ENCODE data around the gene CD164. TPM values are rescaled to one million over a fixed set of nuclear protein-coding genes. Genes with fewer than 3 reads are reported as not detected.

The CD164 gene
- polyA plus RNA-seq, 1 donor (not counting 4 experiments of a cell fraction or from before 2014, with no cell fraction given): 244 TPM

DNA sequence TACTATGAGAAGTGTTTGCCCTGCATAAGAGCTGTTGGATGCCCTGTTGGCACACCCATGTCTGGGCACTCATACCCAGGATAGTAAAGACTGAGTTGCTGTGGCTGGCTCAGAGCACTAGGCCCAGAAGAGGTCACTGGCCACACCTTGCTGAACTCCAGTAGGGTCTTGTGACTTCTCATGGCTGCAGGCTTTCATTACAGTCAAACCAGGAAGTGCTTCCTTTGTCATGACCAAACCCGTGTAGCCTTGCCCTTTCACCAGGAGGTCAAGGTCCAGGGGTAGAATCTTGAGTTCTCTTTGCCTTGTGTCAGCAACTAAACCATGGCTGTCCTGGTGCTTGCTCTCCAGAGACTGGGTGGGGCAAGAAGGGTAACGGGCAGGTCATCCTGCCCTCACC is 49.5 kb downstream of the CD164 start:
- H3K79me2 ChIP-seq (ENCODE audit: control insufficient read depth, insufficient read depth, low read length): no peaks in the 10 kb centered on the region
- H2AFZ ChIP-seq (ENCODE audit: control insufficient read depth, low read length): no peak overlapping the region
- dilution Hi-C loops (cut with MboI; ENCODE audit: extremely low pct_ligation_motif_present, low sequenced_read_pairs): no loop called here
- H3K9me1 ChIP-seq (ENCODE audit: control insufficient read depth, extremely low read depth, insufficient read depth, low read length): no peaks in the 10 kb centered on the region
- H3K27me3 ChIP-seq (ENCODE audit: control insufficient read depth, extremely low read depth, insufficient read depth, low read length): no peaks in the 10 kb centered on the region
- no peak overlapping the region for H3K4me2 ChIP-seq (ENCODE audit: control insufficient read depth, extremely low read depth, insufficient read depth, low read depth, low read length)
- no peak overlapping the region for H3K4me3 ChIP-seq (ENCODE audit: control insufficient read depth in 2 of 3, extremely low read depth in 1 of 3, insufficient read depth in 2 of 3, low read depth in 1 of 3, low read length in 3 of 3)
- FAIRE-seq: no peak
- no peak overlapping the region for H3K9ac ChIP-seq (ENCODE audit: control insufficient read depth, extremely low read depth, insufficient read depth, low read length)
- H3K4me1 ChIP-seq (ENCODE audit: control insufficient read depth, extremely low read depth, insufficient read depth, low read length): peaks cover 7% of the 10 kb centered on the region
- DNase-seq (ENCODE audit: low read depth, low spot score): no peak
- H3K27ac ChIP-seq (ENCODE audit: control insufficient read depth, insufficient read depth, low read length): no peak overlapping the region
- no peaks in the 10 kb centered on the region for H3K9me3 ChIP-seq (ENCODE audit: control insufficient read depth, low read depth, low read length)
- no peaks in the 10 kb centered on the region for H3K36me3 ChIP-seq (ENCODE audit: control insufficient read depth in 2 of 2, extremely low read depth in 1 of 2, insufficient read depth in 2 of 2, low read length in 2 of 2)
- no peaks in the 10 kb centered on the region for H4K20me1 ChIP-seq (ENCODE audit: control insufficient read depth, extremely low read depth, insufficient read depth, low read length)
- TF ChIP-seq, protein P1, sequence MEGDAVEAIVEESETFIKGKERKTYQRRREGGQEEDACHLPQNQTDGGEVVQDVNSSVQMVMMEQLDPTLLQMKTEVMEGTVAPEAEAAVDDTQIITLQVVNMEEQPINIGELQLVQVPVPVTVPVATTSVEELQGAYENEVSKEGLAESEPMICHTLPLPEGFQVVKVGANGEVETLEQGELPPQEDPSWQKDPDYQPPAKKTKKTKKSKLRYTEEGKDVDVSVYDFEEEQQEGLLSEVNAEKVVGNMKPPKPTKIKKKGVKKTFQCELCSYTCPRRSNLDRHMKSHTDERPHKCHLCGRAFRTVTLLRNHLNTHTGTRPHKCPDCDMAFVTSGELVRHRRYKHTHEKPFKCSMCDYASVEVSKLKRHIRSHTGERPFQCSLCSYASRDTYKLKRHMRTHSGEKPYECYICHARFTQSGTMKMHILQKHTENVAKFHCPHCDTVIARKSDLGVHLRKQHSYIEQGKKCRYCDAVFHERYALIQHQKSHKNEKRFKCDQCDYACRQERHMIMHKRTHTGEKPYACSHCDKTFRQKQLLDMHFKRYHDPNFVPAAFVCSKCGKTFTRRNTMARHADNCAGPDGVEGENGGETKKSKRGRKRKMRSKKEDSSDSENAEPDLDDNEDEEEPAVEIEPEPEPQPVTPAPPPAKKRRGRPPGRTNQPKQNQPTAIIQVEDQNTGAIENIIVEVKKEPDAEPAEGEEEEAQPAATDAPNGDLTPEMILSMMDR (optimal IDR thresholded peaks at IDR 0.05 in 1 of 3, IDR thresholded peaks at IDR 0.05 in 1 of 3, conservative IDR thresholded peaks at IDR 0.05 in 1 of 3; ENCODE audit: extremely low read depth in 1 of 3, insufficient read depth in 2 of 3, low read length in 3 of 3): no peak
- no peak for TF ChIP-seq EZH2 (IDR thresholded peaks at IDR 0.05; ENCODE audit: low read length)

DNA sequence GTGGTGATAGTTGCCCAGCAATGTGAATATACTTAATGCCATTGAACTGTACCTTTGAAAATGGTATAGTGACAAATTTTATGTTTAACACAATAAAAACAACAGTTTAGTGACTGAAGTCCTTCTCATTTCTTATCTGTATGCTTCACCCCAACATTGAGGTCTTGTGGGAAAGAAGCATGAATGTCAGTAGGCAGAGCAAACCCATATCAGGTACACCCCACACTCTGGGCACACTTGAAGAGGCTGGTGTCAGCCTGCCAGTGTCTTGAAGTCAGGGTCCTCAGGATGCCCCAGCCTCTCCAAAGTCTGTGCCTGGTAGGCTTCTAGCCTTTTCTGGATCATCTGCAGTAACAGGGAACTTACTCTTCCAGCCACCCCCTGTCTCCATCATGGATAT is 51.2 kb downstream of the CD164 start:
- no peaks in the 10 kb centered on the region for H4K20me1 ChIP-seq (ENCODE audit: control insufficient read depth, extremely low read depth, insufficient read depth, low read length)
- H3K4me2 ChIP-seq (ENCODE audit: control insufficient read depth, extremely low read depth, insufficient read depth, low read depth, low read length): no peak overlapping the region
- H3K79me2 ChIP-seq (ENCODE audit: control insufficient read depth, insufficient read depth, low read length): no peaks in the 10 kb centered on the region
- dilution Hi-C loops (cut with MboI; ENCODE audit: extremely low pct_ligation_motif_present, low sequenced_read_pairs): no loop called here
- DNase-seq (ENCODE audit: low read depth, low spot score) (no peak), FAIRE-seq (no peak)
- H3K4me3 ChIP-seq (ENCODE audit: control insufficient read depth in 2 of 3, extremely low read depth in 1 of 3, insufficient read depth in 2 of 3, low read depth in 1 of 3, low read length in 3 of 3): no peak overlapping the region
- no peaks in the 10 kb centered on the region for H3K27me3 ChIP-seq (ENCODE audit: control insufficient read depth, extremely low read depth, insufficient read depth, low read length)
- no peak overlapping the region for H2AFZ ChIP-seq (ENCODE audit: control insufficient read depth, low read length)
- no peak overlapping the region for H3K9ac ChIP-seq (ENCODE audit: control insufficient read depth, extremely low read depth, insufficient read depth, low read length)
- TF ChIP-seq, protein P1 (optimal IDR thresholded peaks at IDR 0.05 in 1 of 3, IDR thresholded peaks at IDR 0.05 in 1 of 3, conservative IDR thresholded peaks at IDR 0.05 in 1 of 3; ENCODE audit: extremely low read depth in 1 of 3, insufficient read depth in 2 of 3, low read length in 3 of 3): no peak
- TF ChIP-seq EZH2 (IDR thresholded peaks at IDR 0.05; ENCODE audit: low read length): no peak
- H3K4me1 ChIP-seq (ENCODE audit: control insufficient read depth, extremely low read depth, insufficient read depth, low read length): peaks cover 1% of the 10 kb centered on the region
- H3K27ac ChIP-seq (ENCODE audit: control insufficient read depth, insufficient read depth, low read length): no peak overlapping the region
- H3K9me1 ChIP-seq (ENCODE audit: control insufficient read depth, extremely low read depth, insufficient read depth, low read length): no peaks in the 10 kb centered on the region
- no peaks in the 10 kb centered on the region for H3K9me3 ChIP-seq (ENCODE audit: control insufficient read depth, low read depth, low read length)
- H3K36me3 ChIP-seq (ENCODE audit: control insufficient read depth in 2 of 2, extremely low read depth in 1 of 2, insufficient read depth in 2 of 2, low read length in 2 of 2): no peaks in the 10 kb centered on the region

Measured in keratinocyte (primary cell).